ENCODE results near the gene KRT6A.

GRCh38 chr12:52487211-52487610 is 5.8 kb downstream of the KRT6A start:
- TF ChIP-seq POLR2AphosphoS5 (IDR thresholded peaks at IDR 0.05; ENCODE audit: low read depth, low read length), result no peak
- no peak for TF ChIP-seq POLR2A (IDR thresholded peaks at IDR 0.05; ENCODE audit: low read depth, low read length)

All from GM12892 (cell line).